GM23248 (cell line): Measurements from ENCODE around the gene SLC30A10. TPM values are rescaled to one million over a fixed set of nuclear protein-coding genes. Genes with fewer than 3 reads are reported as not detected.

Experiments
- DNase-seq: peaks from one replicate; pipeline ENCODE4 v3.0.0-alpha.2; 2015
- H2AFZ ChIP-seq: fragments of 200-600 bp; sonication (generic); 2 replicates; pipeline ENCODE4 v1.6.1; 2016; ENCODE audit warnings: antibody characterized with exemption
- H3F3A ChIP-seq: fragments of 200-600 bp; sonication (generic); 2 replicates; pipeline ENCODE4 v1.6.1; 2016; ENCODE audit warnings: mild to moderate bottlenecking, antibody characterized with exemption, mixed run types; ENCODE audit not compliant: insufficient read depth
- H3K27ac ChIP-seq: fragments of 200-600 bp; sonication (generic); 2 replicates; pipeline ENCODE4 v1.5.1; 2016; ENCODE audit warnings: mild to moderate bottlenecking
- H3K27me3 ChIP-seq: fragments of 200-600 bp; sonication (generic); replicated peaks from 2 replicates; pipeline ENCODE4 v1.6.1; 2016; ENCODE audit warnings: mild to moderate bottlenecking; ENCODE audit not compliant: insufficient read depth
- H3K36me3 ChIP-seq: fragments of 200-600 bp; sonication (generic); 2 replicates; pipeline ENCODE4 v1.6.1; 2016; ENCODE audit warnings: low read depth, mild to moderate bottlenecking
- H3K4me1 ChIP-seq: fragments of 200-600 bp; sonication (generic); 2 replicates; pipeline ENCODE4 v1.6.1; 2016; ENCODE audit warnings: mild to moderate bottlenecking; ENCODE audit not compliant: insufficient read depth
- H3K4me2 ChIP-seq: fragments of 200-600 bp; sonication (generic); one replicate; pipeline ENCODE4 v1.6.1; 2016; ENCODE audit warnings: mild to moderate bottlenecking; ENCODE audit not compliant: unreplicated experiment
- H3K4me3 ChIP-seq: fragments of 200-600 bp; sonication (generic); 2 replicates; pipeline ENCODE4 v1.5.1; 2016; ENCODE audit warnings: mild to moderate bottlenecking
- H3K79me2 ChIP-seq: fragments of 200-600 bp; sonication (generic); 2 replicates; pipeline ENCODE4 v1.6.1; 2016; ENCODE audit warnings: mild to moderate bottlenecking; ENCODE audit not compliant: insufficient read depth
- H3K9ac ChIP-seq: fragments of 200-600 bp; sonication (generic); 2 replicates; pipeline ENCODE4 v1.6.1; 2016; ENCODE audit warnings: mild to moderate bottlenecking
- H3K9me2 ChIP-seq: fragments of 200-600 bp; sonication (generic); 2 replicates; pipeline ENCODE4 v1.6.1; 2016; ENCODE audit warnings: mixed run types, mild to moderate bottlenecking, moderate library complexity; ENCODE audit not compliant: insufficient read depth
- H3K9me3 ChIP-seq: fragments of 200-600 bp; sonication (generic); one replicate; pipeline ENCODE4 v1.6.1; 2017; ENCODE audit warnings: low read depth
- H4K20me1 ChIP-seq: fragments of 200-600 bp; sonication (generic); 2 replicates; pipeline ENCODE4 v1.6.0; 2016; ENCODE audit not compliant: insufficient read depth
- EZH2 ChIP-seq: fragments of 200-600 bp; sonication (generic); IDR thresholded peaks from 2 replicates; pipeline ENCODE4 v1.6.1; 2018; ENCODE audit warnings: antibody characterized with exemption, mild to moderate bottlenecking; ENCODE audit not compliant: insufficient read depth, poor library complexity, severe bottlenecking
- EZH2phosphoT487 ChIP-seq: fragments of 200-600 bp; sonication (generic); IDR thresholded peaks from 2 replicates; pipeline ENCODE4 v1.6.1; 2018; ENCODE audit warnings: antibody characterized with exemption, moderate library complexity, mild to moderate bottlenecking, low read depth; ENCODE audit not compliant: insufficient read depth
- WGBS, 2 experiments: methylation state at CpG; one replicate each; pipeline ENCODE4 v1.1.6; 2015 to 2017; ENCODE audit warnings: low lambda C conversion rate in 2 of 2, low coverage in 1 of 2; ENCODE audit errors: missing lambda C conversion rate in 2 of 2; 5-methylcytosine and 5-hydroxymethylcytosine counted together
- in situ Hi-C: fragments of 300-500 bp; cut with MboI; formaldehyde crosslinking; loops from 2 replicates; pipeline ENCODE4 v1.15.0; 2020
- polyA plus RNA-seq: library from polyadenylated mRNA; unstranded; fragments of >200 nt; fragmentation: Nextera tagmentation; extraction: Ambion mirVana; gene quantifications from 2 replicates; pipeline ENCODE4 v1.2.1, GENCODE V29; 2016
- total RNA-seq: library from RNA; depleted of rRNA; stranded (reverse); fragments of >200 nt; shearing (Covaris generic); gene quantifications from 2 replicates; pipeline ENCODE4 v1.2.3, GENCODE V29; 2014

The SLC30A10 gene
- total and polyA plus RNA-seq, 2 experiments from 2014 or later: not detected

DNA sequence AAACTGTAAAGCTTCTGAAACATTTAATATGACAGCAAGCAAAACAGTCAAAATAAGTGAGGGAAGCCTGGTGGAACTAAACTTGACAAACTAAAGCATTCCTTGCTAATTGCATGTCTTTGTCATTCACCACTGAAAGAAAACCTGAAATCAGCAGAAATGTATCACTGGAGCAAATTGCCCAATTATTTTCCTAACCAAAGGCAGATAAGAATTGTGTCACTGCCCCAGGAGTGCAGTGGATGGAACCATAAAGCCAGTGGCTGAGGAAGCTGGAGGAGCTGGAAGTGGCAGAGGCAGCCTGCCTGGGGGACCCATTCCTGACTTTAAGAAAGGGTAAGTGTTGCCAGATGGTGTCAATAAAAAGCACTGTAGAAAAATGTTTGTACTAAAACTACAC is 2.7 kb upstream of the SLC30A10 start:
- TF ChIP-seq EZH2phosphoT487 (no peak), EZH2 (no peak)
- Histone ChIP-seq H3K4me1 (no peaks in the 10 kb centered on the region), H3K9me2 (no peaks in the 10 kb centered on the region), H3K27ac (no peak overlapping the region), H3K79me2 (no peaks in the 10 kb centered on the region), H3K4me2 (no peak overlapping the region), H3K27me3 (peaks cover 19% of the 10 kb centered on the region), H3K9me3 (no peaks in the 10 kb centered on the region), H3K36me3 (no peaks in the 10 kb centered on the region), H3F3A (no peaks in the 10 kb centered on the region), H3K9ac (no peak overlapping the region), H4K20me1 (no peaks in the 10 kb centered on the region), H2AFZ (no peak overlapping the region), H3K4me3 (no peak overlapping the region)
- in situ Hi-C loops: no loop called here
- DNase-seq: no peak

DNA sequence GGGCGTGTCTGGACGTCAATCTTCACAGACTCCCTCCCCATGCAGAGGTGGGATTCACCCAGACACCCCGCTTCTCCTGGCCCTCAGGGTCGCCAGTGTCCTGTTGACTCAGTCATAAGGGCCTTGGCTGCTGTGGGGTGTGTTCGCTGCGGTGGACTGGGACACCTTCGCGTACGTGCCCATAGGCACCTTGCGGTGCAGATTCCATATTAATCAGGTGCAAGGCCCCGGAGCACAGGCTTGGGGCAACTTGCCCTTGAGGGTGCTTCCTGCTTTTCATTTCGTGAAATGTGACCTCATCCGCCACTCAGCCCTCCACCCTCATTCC is 398 bp upstream of the SLC30A10 start:
- no peaks in the 10 kb centered on the region for H3K79me2 ChIP-seq
- no peak overlapping the region for H3K9ac ChIP-seq
- peaks cover 19% of the 10 kb centered on the region for H3K27me3 ChIP-seq
- H3K27ac ChIP-seq: no peak overlapping the region
- in situ Hi-C loops: no loop called here
- H3K36me3 ChIP-seq: no peaks in the 10 kb centered on the region
- TF ChIP-seq EZH2phosphoT487: no peak
- H4K20me1 ChIP-seq: no peaks in the 10 kb centered on the region
- H3K9me2 ChIP-seq: no peaks in the 10 kb centered on the region
- no peak overlapping the region for H3K4me3 ChIP-seq
- no peak overlapping the region for H2AFZ ChIP-seq
- 49 to 59% methylated on average over 13 of the region's 13 CpGs for WGBS, 2 experiments
- H3K4me1 ChIP-seq: no peaks in the 10 kb centered on the region
- H3K4me2 ChIP-seq: no peak overlapping the region
- H3K9me3 ChIP-seq: no peaks in the 10 kb centered on the region
- DNase-seq: no peak
- no peaks in the 10 kb centered on the region for H3F3A ChIP-seq

DNA sequence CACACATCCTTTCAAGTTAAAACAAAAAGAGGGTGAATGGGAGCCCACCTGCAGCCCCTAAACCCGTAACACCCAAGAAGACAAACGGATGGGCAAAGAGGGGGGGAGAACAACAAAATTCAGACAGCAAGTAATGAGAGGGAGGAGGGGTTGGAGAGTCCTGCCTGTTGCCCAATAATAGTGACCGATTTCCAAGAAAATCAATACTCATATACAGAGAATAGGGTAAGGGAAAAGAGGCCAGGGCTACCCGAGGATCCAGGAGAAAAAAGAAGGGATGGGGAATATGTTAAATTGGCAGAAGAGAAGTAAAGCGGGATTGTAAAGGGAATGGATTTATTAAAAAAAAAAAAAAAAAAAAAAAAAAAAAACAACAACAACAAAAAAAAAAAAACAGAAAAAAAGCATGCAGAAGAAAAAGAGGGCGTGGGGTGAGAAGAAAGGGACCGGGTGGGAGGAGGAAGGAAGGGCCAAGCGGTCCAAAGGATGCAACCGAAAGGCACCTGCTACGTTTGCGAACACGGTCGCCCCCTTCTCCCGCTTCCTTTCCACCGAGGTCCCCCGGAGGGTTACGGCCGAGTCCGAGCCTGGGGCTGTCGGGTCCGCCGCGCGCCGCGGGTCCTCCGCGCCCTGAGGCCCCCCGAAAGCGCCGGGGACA is 930 bp downstream of the SLC30A10 start:
- Histone ChIP-seq H3K9me3 (no peaks in the 10 kb centered on the region), H2AFZ (peak overlapping the region; percentile 68), H3K4me3 (peak overlapping the region; percentile 59), H3K9ac (no peak overlapping the region), H3K79me2 (no peaks in the 10 kb centered on the region), H3F3A (no peaks in the 10 kb centered on the region), H3K27ac (no peak overlapping the region), H3K4me1 (no peaks in the 10 kb centered on the region), H3K27me3 (peaks cover 20% of the 10 kb centered on the region), H3K4me2 (peak overlapping the region; percentile 58), H3K9me2 (no peaks in the 10 kb centered on the region), H4K20me1 (no peaks in the 10 kb centered on the region), H3K36me3 (no peaks in the 10 kb centered on the region)
- in situ Hi-C loops: no loop called here
- TF ChIP-seq EZH2phosphoT487 (no peak), EZH2 (peak; percentile 51)
- DNase-seq: no peak
- WGBS, 2 experiments: 9 to 19% methylated on average over 21 to 31 of the region's 31 CpGs

DNA sequence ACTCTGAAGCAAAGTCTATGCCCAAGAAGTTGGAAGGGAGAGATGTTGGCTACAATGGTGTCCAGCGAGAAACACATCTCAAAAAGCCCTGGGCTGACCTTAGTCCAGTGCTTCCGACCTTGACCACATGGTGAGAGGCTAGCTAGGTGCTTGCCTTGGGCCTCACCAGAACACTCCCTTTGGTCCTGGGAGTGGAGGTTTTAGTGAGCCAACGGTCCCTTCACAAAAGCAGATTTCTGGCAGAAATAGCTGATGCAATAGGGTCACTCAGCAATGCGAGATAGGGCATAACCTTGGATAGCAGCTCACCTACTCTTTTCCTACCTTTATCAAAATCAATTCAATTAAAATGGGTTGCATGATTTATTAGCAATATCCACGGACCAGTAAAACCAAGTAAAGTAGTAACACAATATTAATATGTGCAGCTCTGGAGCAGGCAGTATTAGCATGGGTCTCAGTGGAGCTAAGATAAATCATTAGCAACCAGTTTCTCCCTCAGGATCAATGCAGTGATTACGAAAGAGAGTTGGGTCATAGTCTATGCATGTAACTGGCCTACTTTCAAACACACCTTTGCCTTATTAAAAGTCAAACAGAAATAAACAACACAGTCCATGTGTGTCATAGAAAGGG is 1.9 kb downstream of the SLC30A10 start:
- in situ Hi-C loops: no loop called here
- Histone ChIP-seq H3K4me2 (no peak overlapping the region), H3K36me3 (no peaks in the 10 kb centered on the region), H3K4me3 (no peak overlapping the region), H3K79me2 (no peaks in the 10 kb centered on the region), H4K20me1 (no peaks in the 10 kb centered on the region), H3K9me2 (no peaks in the 10 kb centered on the region), H3F3A (no peaks in the 10 kb centered on the region), H3K27me3 (peaks cover 22% of the 10 kb centered on the region), H3K9ac (no peak overlapping the region), H3K9me3 (no peaks in the 10 kb centered on the region), H2AFZ (no peak overlapping the region), H3K27ac (no peak overlapping the region), H3K4me1 (no peaks in the 10 kb centered on the region)
- WGBS, 2 experiments: 52 to 60% methylated on average over 6 of the region's 6 CpGs
- TF ChIP-seq EZH2phosphoT487 (no peak), EZH2 (no peak)
- no peak for DNase-seq
